GM12892 (cell line): ENCODE measurements around the gene C1RL.

Experiments used
- POLR2A ChIP-seq: IDR thresholded peaks from 2 replicates; pipeline ENCODE4 v1.6.1; 2011; ENCODE audit warnings: low read depth, low read length, control low read depth
- POLR2AphosphoS5 ChIP-seq: IDR thresholded peaks from 2 replicates; pipeline ENCODE4 v1.6.1; 2011; ENCODE audit warnings: low read depth, low read length, control low read depth

DNA sequence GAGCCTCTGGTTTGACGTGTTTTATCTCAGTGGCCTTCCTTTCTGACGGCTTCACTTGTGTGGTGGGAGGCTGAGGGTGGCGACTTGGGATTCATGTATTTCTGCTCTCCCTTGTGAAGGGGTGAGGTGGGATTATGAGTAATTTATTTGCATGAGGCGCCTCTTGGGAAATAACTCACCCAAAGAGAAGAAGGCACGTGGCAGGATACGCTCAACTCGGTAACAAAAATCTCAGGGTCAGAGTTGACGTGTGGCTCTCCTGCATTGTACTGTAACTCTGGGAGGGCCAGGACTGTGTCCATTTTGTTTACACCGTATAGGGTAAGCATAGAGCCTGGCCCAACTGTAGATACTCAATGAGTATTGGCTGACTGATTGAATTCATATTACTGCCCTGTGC, 63.1 kb downstream of the C1RL start:
- no peak for TF ChIP-seq POLR2AphosphoS5
- TF ChIP-seq POLR2A = no peak
